ENCODE results near the gene YDJC. TPM values are rescaled to one million over a fixed set of nuclear protein-coding genes. Genes with fewer than 3 reads are reported as not detected.

The YDJC gene
- total RNA-seq, 1 donor from 2014 or later, result 25.8 TPM

GRCh38 chr22:21606775-21607174 lies 23.0 kb downstream of the YDJC start:
- Mint-ChIP-seq H3K27ac (no peak overlapping the region), H3K9me3 (no peaks in the 10 kb centered on the region), H3K4me3 (no peak overlapping the region), H3K4me1 (peaks cover 5% of the 10 kb centered on the region), H3K27me3 (ENCODE audit: low read depth) (no peaks in the 10 kb centered on the region), H3K36me3 (peaks cover 16% of the 10 kb centered on the region)
- DNase-seq (ENCODE audit: low spot score in 2 of 2, unreplicated experiment in 2 of 2), result no peak
- TF ChIP-seq CTCF (IDR thresholded peaks at IDR 0.05; ENCODE audit: unreplicated experiment), result no peak

GRCh38 chr22:21605887-21606564 lies 23.8 kb downstream of the YDJC start:
- no peaks in the 10 kb centered on the region for H3K9me3 Mint-ChIP-seq
- H3K27me3 Mint-ChIP-seq (ENCODE audit: low read depth), result no peaks in the 10 kb centered on the region
- H3K4me3 Mint-ChIP-seq, result no peak overlapping the region
- no peaks in the 10 kb centered on the region for H3K4me1 Mint-ChIP-seq
- peaks cover 9% of the 10 kb centered on the region for H3K36me3 Mint-ChIP-seq
- no peak overlapping the region for H3K27ac Mint-ChIP-seq
- TF ChIP-seq CTCF (IDR thresholded peaks at IDR 0.05; ENCODE audit: unreplicated experiment), result no peak
- DNase-seq (ENCODE audit: low spot score in 2 of 2, unreplicated experiment in 2 of 2), result no peak

- H3K27me3 Mint-ChIP-seq (ENCODE audit: low read depth), result no peaks in the 10 kb centered on the region
- TF ChIP-seq CTCF (IDR thresholded peaks at IDR 0.05; ENCODE audit: unreplicated experiment), result no peak
- H3K4me1 Mint-ChIP-seq, result no peaks in the 10 kb centered on the region
- H3K27ac Mint-ChIP-seq, result no peak overlapping the region
- no peak overlapping the region for H3K4me3 Mint-ChIP-seq
- H3K9me3 Mint-ChIP-seq, result no peaks in the 10 kb centered on the region
- peaks cover 9% of the 10 kb centered on the region for H3K36me3 Mint-ChIP-seq
- DNase-seq (ENCODE audit: low spot score in 2 of 2, unreplicated experiment in 2 of 2), result no peak
Observed at GRCh38 chr22:21603973-21604372, 25.8 kb downstream of the YDJC start.

GRCh38 chr22:21602579-21602978 lies 27.2 kb downstream of the YDJC start:
- Mint-ChIP-seq H3K27ac (no peak overlapping the region), H3K36me3 (peaks cover 8% of the 10 kb centered on the region), H3K27me3 (ENCODE audit: low read depth) (no peaks in the 10 kb centered on the region), H3K9me3 (no peaks in the 10 kb centered on the region), H3K4me3 (no peak overlapping the region), H3K4me1 (no peaks in the 10 kb centered on the region)
- no peak for DNase-seq (ENCODE audit: low spot score in 2 of 2, unreplicated experiment in 2 of 2)
- TF ChIP-seq CTCF (IDR thresholded peaks at IDR 0.05; ENCODE audit: unreplicated experiment), result no peak

- Mint-ChIP-seq H3K9me3 (no peaks in the 10 kb centered on the region), H3K36me3 (peaks cover 21% of the 10 kb centered on the region), H3K27ac (peak overlapping the region; percentile 7), H3K4me1 (no peaks in the 10 kb centered on the region), H3K27me3 (ENCODE audit: low read depth) (no peaks in the 10 kb centered on the region), H3K4me3 (no peak overlapping the region)
- no peak for TF ChIP-seq CTCF (IDR thresholded peaks at IDR 0.05; ENCODE audit: unreplicated experiment)
- DNase-seq (ENCODE audit: low spot score in 2 of 2, unreplicated experiment in 2 of 2), result no peak
Observed at GRCh38 chr22:21599053-21599893, 30.5 kb downstream of the YDJC start.
